Liver (tissue), 9 donors: ENCODE measurements around the gene ERAP2. TPM values are rescaled to one million over a fixed set of nuclear protein-coding genes. Genes with fewer than 3 reads are reported as not detected.

Source experiments
- DNase-seq: peaks from one replicate; pipeline ENCODE4 v3.0.0-alpha.2; 2017; ENCODE audit warnings: low spot score
- H3K27ac ChIP-seq, 2 donors: one replicate each; pipeline ENCODE4 v1.7.0; 2013; ENCODE audit warnings: inconsistent platforms in 2 of 2, low read length in 2 of 2, control low read depth in 1 of 2, low read depth in 1 of 2, mild to moderate bottlenecking in 1 of 2
- H3K27me3 ChIP-seq, 4 donors: one replicate each; pipeline versions ENCODE4 v1.6.1 to v1.7.0; 2013; ENCODE audit warnings: low read length in 3 of 4, inconsistent platforms in 1 of 4, mild to moderate bottlenecking in 1 of 4, moderate library complexity in 1 of 4; ENCODE audit not compliant: control insufficient read depth in 4 of 4, insufficient read depth in 4 of 4
- H3K36me3 ChIP-seq, 4 donors: one replicate each; pipeline versions ENCODE4 v1.6.1 to v1.7.0; 2013; ENCODE audit warnings: low read length in 3 of 4, mild to moderate bottlenecking in 3 of 4, low read depth in 1 of 4, moderate library complexity in 1 of 4; ENCODE audit not compliant: control insufficient read depth in 4 of 4, insufficient read depth in 3 of 4
- H3K4me1 ChIP-seq, 4 donors: one replicate each; pipeline versions ENCODE4 v1.6.1 to v1.7.0; 2013; ENCODE audit warnings: low read length in 3 of 4, mild to moderate bottlenecking in 3 of 4, moderate library complexity in 1 of 4; ENCODE audit not compliant: control insufficient read depth in 4 of 4, insufficient read depth in 4 of 4
- H3K4me3 ChIP-seq, 3 donors: one replicate each; pipeline versions ENCODE4 v1.6.1 to v1.7.0; 2013; ENCODE audit warnings: low read length in 3 of 3, control low read depth in 1 of 3, low read depth in 1 of 3, mild to moderate bottlenecking in 1 of 3
- H3K9ac ChIP-seq, 2 donors: one replicate each; pipeline ENCODE4 v1.7.0; 2013; ENCODE audit warnings: low read length in 2 of 2, mild to moderate bottlenecking in 2 of 2, moderate library complexity in 2 of 2, control low read depth in 1 of 2, low read depth in 1 of 2
- H3K9me3 ChIP-seq, 4 donors: one replicate each; pipeline versions ENCODE4 v1.6.1 to v1.7.0; 2013; ENCODE audit warnings: low read length in 3 of 4; ENCODE audit not compliant: control insufficient read depth in 4 of 4
- CTCF ChIP-seq: fragments of 150-350 bp; IDR thresholded peaks from 2 replicates; pipeline ENCODE4 v1.5.1; 2017; ENCODE audit warnings: improper control_type of control experiment, low read depth, low read length; ENCODE audit not compliant: missing input control
- EGR1 ChIP-seq, 2 donors: IDR thresholded peaks; 2 replicates each; pipeline ENCODE4 v1.6.1; 2016 to 2018; ENCODE audit warnings: antibody characterized with exemption in 2 of 2, low read depth in 2 of 2
- FOXA1 ChIP-seq: IDR thresholded peaks from 2 replicates; pipeline ENCODE4 v1.6.1; 2016; ENCODE audit warnings: antibody characterized with exemption
- FOXA2 ChIP-seq: IDR thresholded peaks from 2 replicates; pipeline ENCODE4 v1.6.1; 2016; ENCODE audit warnings: antibody characterized with exemption
- HNF4A ChIP-seq, 2 donors: conservative IDR thresholded peaks; 2 replicates each; pipeline ENCODE4 v1.6.1; 2016; ENCODE audit warnings: antibody characterized with exemption in 2 of 2, mild to moderate bottlenecking in 2 of 2
- HNF4G ChIP-seq: IDR thresholded peaks from 2 replicates; pipeline ENCODE4 v1.6.1; 2016; ENCODE audit warnings: antibody characterized with exemption
- JUND ChIP-seq, 2 donors: IDR thresholded peaks; 2 replicates each; pipeline ENCODE4 v1.6.1; 2016; ENCODE audit warnings: antibody characterized with exemption in 2 of 2
- MAX ChIP-seq: IDR thresholded peaks from 2 replicates; pipeline ENCODE4 v1.6.1; 2016; ENCODE audit warnings: antibody characterized with exemption
- NR2F2 ChIP-seq: IDR thresholded peaks from 2 replicates; pipeline ENCODE4 v1.6.1; 2016; ENCODE audit warnings: antibody characterized with exemption
- REST ChIP-seq: IDR thresholded peaks from 2 replicates; pipeline ENCODE4 v1.6.1; 2016; ENCODE audit warnings: antibody characterized with exemption, mild to moderate bottlenecking
- RXRA ChIP-seq, 2 donors: IDR thresholded peaks; 2 replicates each; pipeline ENCODE4 v1.6.1; 2017 to 2018; ENCODE audit warnings: antibody characterized with exemption in 2 of 2, mild to moderate bottlenecking in 1 of 2
- SP1 ChIP-seq: IDR thresholded peaks from 2 replicates; pipeline ENCODE4 v1.6.1; 2018; ENCODE audit warnings: antibody characterized with exemption, mild to moderate bottlenecking
- TAF1 ChIP-seq: conservative IDR thresholded peaks from 2 replicates; pipeline ENCODE4 v1.6.1; 2016; ENCODE audit warnings: antibody characterized with exemption, mild to moderate bottlenecking
- YY1 ChIP-seq: IDR thresholded peaks from 2 replicates; pipeline ENCODE4 v1.6.1; 2016; ENCODE audit warnings: antibody characterized with exemption, mild to moderate bottlenecking
- whole genome bisulfite sequencing: extraction: QIAGEN DNeasy Blood & Tissue Kit; methylation state at CpG from one replicate; pipeline ENCODE4 v1.1.7; 2013; 5-methylcytosine and 5-hydroxymethylcytosine counted together
- polyA plus RNA-seq, 2 donors: library from polyadenylated mRNA; stranded (reverse) in 1 of 2; unstranded in 1 of 2; fragments of 200-250 nt in 1 of 2; fragments of >200 nt in 1 of 2; fragmentation: Nextera tagmentation in 1 of 2; extraction: Ambion mirVana in 1 of 2; gene quantifications; one replicate each; pipeline versions ENCODE4 v1.2.1 to v1.2.3, GENCODE V29; 2013 to 2015
- total RNA-seq, 2 donors: library from RNA; depleted of rRNA; stranded (reverse); fragments of >200 nt; gene quantifications; one replicate each; pipeline ENCODE4 v1.2.3, GENCODE V29; 2014
- TF ChIP-seq, protein P1 (sequence below): IDR thresholded peaks from 2 replicates; pipeline ENCODE4 v1.6.1; 2016; ENCODE audit warnings: antibody characterized with exemption
- TF ChIP-seq, protein P2 (sequence below): IDR thresholded peaks from 2 replicates; pipeline ENCODE4 v1.6.1; 2016; ENCODE audit warnings: antibody characterized with exemption
- donor health status: healthy.
- donor health status: healthy.
- donor health status: healthy.
- donor health status: healthy.
- donor health status: healthy.

Gene ERAP2
- total and polyA plus RNA-seq, 4 donors: 1.8 to 15.5 (median 10.7) TPM

GRCh38 chr5:96883871-96884270, 7.6 kb downstream of the ERAP2 start:
- Histone ChIP-seq H3K9me3 (no peaks in the 10 kb centered on the region), H3K9ac (no peak overlapping the region), H3K4me1 (peaks cover 0 to 21% (median 3%) of the 10 kb centered on the region in 4 donors), H3K36me3 (peaks cover 1 to 17% (median 4%) of the 10 kb centered on the region in 4 donors), H3K4me3 (no peak overlapping the region), H3K27me3 (no peaks in the 10 kb centered on the region), H3K27ac (no peak overlapping the region)
- 94% methylated on average over 3 of the region's 3 CpGs for whole genome bisulfite sequencing
- no peak for DNase-seq
- TF ChIP-seq FOXA2 (no peak), JUND (IDR thresholded peaks at IDR 0.05) (no peak), HNF4A (conservative IDR thresholded peaks at IDR 0.05) (no peak), MAX (no peak)

DNA sequence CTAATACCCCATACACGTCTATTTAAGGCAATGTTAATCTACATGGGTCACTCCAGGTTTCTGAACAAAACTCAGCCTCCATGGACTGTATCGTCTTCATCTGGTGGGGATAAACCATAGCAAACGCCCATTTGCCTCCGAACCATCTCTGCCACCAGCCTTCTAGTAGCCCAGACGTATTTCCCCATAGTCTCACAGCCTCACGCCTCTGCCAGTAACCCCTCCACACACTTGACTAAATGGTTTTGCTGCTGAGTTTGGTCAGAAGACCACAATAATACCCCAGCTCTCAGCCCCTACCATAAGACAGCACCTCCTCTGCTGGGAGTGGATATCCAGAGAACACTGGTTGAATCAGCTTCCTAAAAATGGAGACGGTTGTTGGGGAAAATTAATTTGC, 8.7 kb downstream of the ERAP2 start:
- H3K27ac ChIP-seq: no peak overlapping the region
- H3K4me1 ChIP-seq: peaks cover 0 to 21% (median 3%) of the 10 kb centered on the region in 4 donors
- WGBS: 96% methylated on average over 7 of the region's 7 CpGs
- no peaks in the 10 kb centered on the region for H3K27me3 ChIP-seq
- peaks cover 1 to 25% (median 7%) of the 10 kb centered on the region in 4 donors for H3K36me3 ChIP-seq
- DNase-seq: no peak
- no peaks in the 10 kb centered on the region for H3K9me3 ChIP-seq
- TF ChIP-seq TAF1: no peak
- TF ChIP-seq, protein P1, sequence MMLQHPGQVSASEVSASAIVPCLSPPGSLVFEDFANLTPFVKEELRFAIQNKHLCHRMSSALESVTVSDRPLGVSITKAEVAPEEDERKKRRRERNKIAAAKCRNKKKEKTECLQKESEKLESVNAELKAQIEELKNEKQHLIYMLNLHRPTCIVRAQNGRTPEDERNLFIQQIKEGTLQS: no peak
- TF ChIP-seq NR2F2: no peak
- TF ChIP-seq JUND (IDR thresholded peaks at IDR 0.05): no peak
- TF ChIP-seq REST: no peak
- no peak for TF ChIP-seq HNF4A (conservative IDR thresholded peaks at IDR 0.05)
- no peak for TF ChIP-seq YY1
- no peak for TF ChIP-seq HNF4G
- TF ChIP-seq CTCF: no peak
- TF ChIP-seq FOXA1: no peak
- TF ChIP-seq SP1: no peak
- TF ChIP-seq, protein P2, sequence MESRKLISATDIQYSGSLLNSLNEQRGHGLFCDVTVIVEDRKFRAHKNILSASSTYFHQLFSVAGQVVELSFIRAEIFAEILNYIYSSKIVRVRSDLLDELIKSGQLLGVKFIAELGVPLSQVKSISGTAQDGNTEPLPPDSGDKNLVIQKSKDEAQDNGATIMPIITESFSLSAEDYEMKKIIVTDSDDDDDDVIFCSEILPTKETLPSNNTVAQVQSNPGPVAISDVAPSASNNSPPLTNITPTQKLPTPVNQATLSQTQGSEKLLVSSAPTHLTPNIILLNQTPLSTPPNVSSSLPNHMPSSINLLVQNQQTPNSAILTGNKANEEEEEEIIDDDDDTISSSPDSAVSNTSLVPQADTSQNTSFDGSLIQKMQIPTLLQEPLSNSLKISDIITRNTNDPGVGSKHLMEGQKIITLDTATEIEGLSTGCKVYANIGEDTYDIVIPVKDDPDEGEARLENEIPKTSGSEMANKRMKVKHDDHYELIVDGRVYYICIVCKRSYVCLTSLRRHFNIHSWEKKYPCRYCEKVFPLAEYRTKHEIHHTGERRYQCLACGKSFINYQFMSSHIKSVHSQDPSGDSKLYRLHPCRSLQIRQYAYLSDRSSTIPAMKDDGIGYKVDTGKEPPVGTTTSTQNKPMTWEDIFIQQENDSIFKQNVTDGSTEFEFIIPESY: no peak
- TF ChIP-seq RXRA (IDR thresholded peaks at IDR 0.05): no peak
- no peak for TF ChIP-seq EGR1 (IDR thresholded peaks at IDR 0.05; ENCODE audit: low read depth in 2 of 2)
- no peak overlapping the region for H3K4me3 ChIP-seq
- no peak overlapping the region for H3K9ac ChIP-seq
